HG03378 (cell line): ENCODE measurements around the gene TRIM14.
"Not testable (repeated sequence)": the region's sequence is repeated elsewhere in the genome, so short reads cannot be mapped to it uniquely, and the experiment has no call there.

Experiments used
- ATAC-seq: cut with Tn5 transposase; IDR thresholded peaks from one replicate; pipeline ENCODE4 v1.9.1; 2021; ENCODE audit warnings: mild to moderate bottlenecking, moderate library complexity; ENCODE audit not compliant: unreplicated experiment

TRIM14 gene

GRCh38 chr9:98050351-98050750 lies 68.7 kb downstream of the TRIM14 start:
- no peak for ATAC-seq

- ATAC-seq, result no peak
Observed at GRCh38 chr9:98049288-98050072, 69.5 kb downstream of the TRIM14 start.

DNA sequence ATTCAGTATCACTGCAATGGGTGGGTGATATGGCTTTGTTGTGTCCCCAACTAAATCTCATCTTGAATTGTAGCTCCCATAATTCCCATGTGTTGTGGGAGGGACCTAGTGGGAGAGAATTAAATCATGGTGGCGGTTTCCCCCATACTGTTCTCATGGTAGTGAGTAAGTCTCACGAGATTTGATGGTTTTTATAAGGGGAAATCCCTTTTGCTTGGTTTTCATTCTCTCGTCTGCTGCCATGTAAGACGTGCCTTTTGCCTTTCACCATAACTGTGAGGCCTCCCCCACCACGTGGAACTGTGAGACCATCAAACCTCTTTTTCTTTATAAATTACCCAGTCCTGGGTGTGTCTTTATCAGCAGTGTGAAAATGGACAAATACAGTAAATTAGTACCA lies 72.0 kb downstream of the TRIM14 start:
- ATAC-seq, result no peak

DNA sequence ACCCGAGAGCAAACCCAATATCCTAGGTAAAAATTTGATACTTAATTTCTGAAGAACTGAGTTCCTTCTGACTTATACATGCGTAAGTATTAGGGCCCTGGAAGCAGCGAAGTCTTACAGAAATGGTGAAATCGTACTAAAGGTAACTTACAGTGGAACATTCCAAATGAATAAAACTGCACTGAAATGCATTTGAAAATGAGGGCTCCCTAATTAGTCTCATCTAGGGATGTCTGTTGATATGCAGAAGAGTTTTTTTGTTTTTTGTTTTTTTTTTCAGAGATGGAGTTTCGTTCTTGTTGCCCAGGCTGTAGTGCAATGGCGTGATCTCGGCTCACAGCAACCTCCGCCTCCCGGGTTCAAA lies 72.9 kb downstream of the TRIM14 start:
- no peak for ATAC-seq

DNA sequence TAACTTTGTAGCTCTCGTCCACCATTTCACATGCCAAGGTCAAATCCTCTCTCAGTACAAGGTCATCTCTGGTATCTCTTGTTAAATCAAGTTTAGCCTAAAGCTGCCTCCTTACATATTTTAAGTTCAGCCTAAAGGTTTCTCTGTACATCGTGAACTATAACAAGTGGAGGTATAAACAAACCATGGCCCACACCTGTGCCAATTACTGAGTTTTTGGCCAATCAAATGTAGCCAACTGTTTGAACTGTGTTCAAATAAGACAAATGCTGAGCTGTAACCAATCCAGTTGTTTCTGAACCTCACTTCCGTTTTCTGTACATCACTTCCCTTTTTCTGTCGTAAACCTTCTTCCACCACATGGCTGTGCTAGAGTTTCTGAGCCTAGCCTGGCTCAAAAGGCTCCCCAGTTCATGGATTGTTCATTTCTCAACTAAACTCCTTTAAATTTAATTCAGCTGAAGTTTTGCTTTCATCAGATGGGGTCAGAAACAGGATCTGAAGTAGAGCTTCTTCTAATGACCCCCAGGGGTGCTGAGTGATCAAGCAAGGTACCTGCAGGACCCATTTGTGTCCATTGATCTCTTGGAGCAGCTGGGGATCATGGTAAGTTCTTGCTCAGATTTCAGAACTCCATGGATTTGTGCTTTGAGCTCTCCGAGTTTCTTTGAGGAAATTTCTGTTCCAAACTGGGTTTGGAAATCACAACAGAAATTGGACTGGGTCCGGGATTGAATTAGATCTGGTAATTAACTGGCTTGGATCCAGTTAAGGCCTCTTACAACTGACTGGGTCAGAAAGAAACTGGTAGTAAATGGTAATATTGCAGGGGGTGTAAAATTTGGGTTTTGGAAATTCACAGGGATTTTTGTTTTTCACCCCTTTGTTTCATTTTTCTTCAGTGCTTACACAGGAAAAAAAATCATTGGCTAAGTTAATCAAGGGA lies 73.5 kb downstream of the TRIM14 start:
- peak; percentile 82 for ATAC-seq

DNA sequence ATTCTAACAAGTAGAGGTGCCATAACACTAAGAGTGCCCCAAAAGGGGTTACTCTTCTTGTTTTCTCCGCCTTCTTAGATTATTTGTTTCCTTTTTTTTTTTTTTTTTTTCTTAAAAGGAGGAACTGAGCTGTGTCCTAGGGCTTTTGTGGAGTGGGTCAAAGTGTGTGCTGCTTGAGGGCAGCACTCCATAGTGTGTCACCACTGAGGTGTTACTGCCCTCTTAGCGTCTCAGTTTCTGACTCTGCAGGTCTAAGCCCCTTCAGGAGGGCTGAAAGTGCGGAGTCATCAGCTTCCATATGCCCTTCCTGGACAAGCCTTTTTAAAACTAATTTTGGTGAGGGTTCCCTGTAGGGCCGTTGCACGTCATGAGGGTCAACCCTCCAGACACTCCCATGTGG lies 75.1 kb downstream of the TRIM14 start:
- ATAC-seq, result no peak

GRCh38 chr9:98040212-98040611 lies 78.8 kb downstream of the TRIM14 start:
- no peak for ATAC-seq

- ATAC-seq, result no peak
Observed at GRCh38 chr9:98039607-98040017, 79.4 kb downstream of the TRIM14 start.

DNA sequence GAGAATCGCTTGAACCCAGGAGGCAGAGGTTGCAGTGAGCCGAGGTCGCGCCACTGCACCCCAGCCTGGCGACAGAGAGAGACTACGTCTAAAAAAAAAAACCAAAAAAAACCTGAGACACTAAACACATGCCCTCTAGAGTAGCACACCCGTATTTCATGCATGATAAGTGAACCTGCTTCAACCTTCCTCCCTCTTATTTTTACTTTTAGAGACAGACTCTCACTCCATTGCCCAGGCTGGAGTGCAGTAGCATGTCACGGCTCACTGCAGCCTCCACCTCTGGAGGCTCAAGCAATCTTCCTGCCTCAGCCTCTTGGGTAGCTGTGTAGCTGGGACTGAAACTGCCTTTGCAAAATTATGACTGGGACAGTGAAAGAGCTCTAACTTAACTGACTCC lies 80.1 kb downstream of the TRIM14 start:
- ATAC-seq, result no peak

GRCh38 chr9:98037357-98037756 lies 81.7 kb downstream of the TRIM14 start:
- ATAC-seq, result no peak

- ATAC-seq, result peak; percentile 34
Observed at GRCh38 chr9:98034593-98035546, 84.2 kb downstream of the TRIM14 start.

GRCh38 chr9:98031935-98032334 lies 87.1 kb downstream of the TRIM14 start:
- no peak for ATAC-seq

DNA sequence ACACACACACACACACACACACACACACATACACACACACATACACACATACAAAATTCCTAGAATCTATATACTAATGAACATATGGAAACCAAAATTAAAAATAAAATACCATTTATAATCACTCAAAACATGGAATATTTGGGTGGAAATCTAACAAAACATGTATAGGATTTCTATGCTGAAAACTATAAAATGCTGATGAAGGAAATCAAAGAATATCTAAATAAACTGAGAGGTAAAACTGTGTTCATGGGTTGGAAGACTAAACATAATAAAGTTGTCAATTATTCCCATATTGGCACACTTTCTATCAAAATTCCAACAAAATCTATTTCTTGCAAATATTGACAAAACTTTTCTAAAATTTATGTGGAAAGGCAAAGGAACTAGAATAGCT lies 87.9 kb downstream of the TRIM14 start:
- ATAC-seq, result no peak

DNA sequence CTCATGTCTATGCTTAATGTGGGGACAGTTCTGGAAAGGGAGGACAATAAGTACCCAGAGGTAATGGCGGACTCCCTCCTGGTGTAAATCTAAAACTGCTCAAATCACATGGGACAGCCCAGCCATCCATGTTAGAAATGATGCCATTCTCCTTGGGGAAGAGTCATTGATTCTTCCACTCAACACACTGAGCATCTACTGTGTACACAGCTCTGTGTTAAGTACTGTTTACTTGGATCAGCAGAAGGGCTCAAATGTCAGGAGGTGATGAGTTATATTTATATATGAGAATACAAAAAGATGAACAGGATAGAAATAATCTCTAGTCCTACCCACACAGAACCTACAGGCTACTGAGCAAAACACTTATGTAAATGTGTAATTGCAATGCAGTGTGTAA lies 94.3 kb downstream of the TRIM14 start:
- ATAC-seq, result no peak

GRCh38 chr9:98022447-98022846 lies 96.6 kb downstream of the TRIM14 start:
- ATAC-seq, result no peak

GRCh38 chr9:98021306-98022040 lies 97.5 kb downstream of the TRIM14 start:
- ATAC-seq, result no peak

GRCh38 chr9:98020476-98021145 lies 98.4 kb downstream of the TRIM14 start:
- ATAC-seq, result no peak

DNA sequence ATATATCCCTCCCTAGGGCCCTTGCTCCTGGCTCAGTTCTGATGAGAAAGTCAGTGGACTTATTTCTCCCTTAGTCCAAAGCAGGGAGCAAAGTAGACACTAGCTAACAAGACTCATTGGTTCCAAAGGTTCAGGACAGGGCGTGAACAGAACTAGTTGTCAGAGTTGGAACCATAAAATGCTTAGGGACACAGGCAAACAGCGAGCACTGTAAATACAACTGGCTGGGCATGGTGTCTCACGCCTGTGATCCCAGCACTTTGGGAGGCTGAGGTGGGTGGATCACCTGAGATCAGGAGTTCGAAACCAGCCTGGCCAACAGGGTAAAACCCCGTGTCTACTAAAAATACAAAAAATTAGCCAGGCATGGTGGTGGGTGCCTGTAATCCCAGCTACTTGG lies 99.2 kb downstream of the TRIM14 start:
- not testable (repeated sequence) for ATAC-seq
